Lower leg skin (tissue), 3 donors: Measurements from ENCODE around the gene ARHGAP10.

ENCODE experiments used
- CTCF ChIP-seq, 3 donors: fragments of 450-650 bp; IDR thresholded peaks; one replicate each; pipeline ENCODE4 v1.5.1; 2016; ENCODE audit warnings: antibody characterized with exemption in 3 of 3, mild to moderate bottlenecking in 3 of 3, moderate library complexity in 2 of 3
- POLR2A ChIP-seq, 2 donors: fragments of 450-650 bp; IDR thresholded peaks; one replicate each; pipeline ENCODE4 v1.6.1; 2016 to 2017; ENCODE audit warnings: antibody characterized with exemption in 2 of 2, mild to moderate bottlenecking in 1 of 2, moderate library complexity in 1 of 2

GRCh38 chr4:148022975-148023374 lies 291.1 kb downstream of the ARHGAP10 start:
- TF ChIP-seq POLR2A (IDR thresholded peaks at IDR 0.05) (no peak), CTCF (IDR thresholded peaks at IDR 0.05) (no peak)
